BE2C (cell line): ENCODE results near the gene MADD.

ENCODE experiments used
- DNase-seq: peaks from one replicate; pipeline ENCODE4 v3.0.0-alpha.2; 2020
- H3K27me3 ChIP-seq: fragments of 250-450 bp; sonication (Bioruptor Pico); 2 replicates; pipeline ENCODE4 v1.5.1; 2020; ENCODE audit warnings: mild to moderate bottlenecking
- H3K36me3 ChIP-seq: fragments of 250-450 bp; sonication (Bioruptor Pico); 2 replicates; pipeline ENCODE4 v1.5.1; 2020; ENCODE audit warnings: mild to moderate bottlenecking
- H3K4me1 ChIP-seq: fragments of 250-450 bp; sonication (Bioruptor Pico); 2 replicates; pipeline ENCODE4 v1.5.1; 2020
- H3K4me3 ChIP-seq: 2 replicates; pipeline ENCODE4 v1.5.1; 2011; ENCODE audit warnings: low read depth, low read length
- H3K9me3 ChIP-seq: fragments of 250-450 bp; sonication (Bioruptor Pico); 2 replicates; pipeline ENCODE4 v1.5.1; 2020
- CTCF ChIP-seq: IDR thresholded peaks from 2 replicates; pipeline ENCODE4 v1.5.1; 2012; ENCODE audit warnings: mild to moderate bottlenecking, low read depth, low read length

Gene MADD

GRCh38 chr11:47366020-47366490 lies 96.1 kb downstream of the MADD start:
- no peaks in the 10 kb centered on the region for H3K27me3 ChIP-seq
- no peak overlapping the region for H3K4me3 ChIP-seq
- H3K36me3 ChIP-seq, result no peaks in the 10 kb centered on the region
- TF ChIP-seq CTCF, result no peak
- DNase-seq, result no peak
- H3K4me1 ChIP-seq, result no peaks in the 10 kb centered on the region
- H3K9me3 ChIP-seq, result no peaks in the 10 kb centered on the region

- no peak for TF ChIP-seq CTCF
- H3K4me3 ChIP-seq, result no peak overlapping the region
- H3K4me1 ChIP-seq, result no peaks in the 10 kb centered on the region
- DNase-seq, result no peak
- no peaks in the 10 kb centered on the region for H3K36me3 ChIP-seq
- H3K9me3 ChIP-seq, result no peaks in the 10 kb centered on the region
- H3K27me3 ChIP-seq, result no peaks in the 10 kb centered on the region
Observed at GRCh38 chr11:47369676-47370075, 99.7 kb downstream of the MADD start.

- Histone ChIP-seq H3K4me3 (no peak overlapping the region), H3K9me3 (no peaks in the 10 kb centered on the region), H3K36me3 (no peaks in the 10 kb centered on the region), H3K4me1 (no peaks in the 10 kb centered on the region), H3K27me3 (no peaks in the 10 kb centered on the region)
- DNase-seq, result no peak
- no peak for TF ChIP-seq CTCF
Observed at GRCh38 chr11:47372422-47372821, 102.5 kb downstream of the MADD start.

- peak; percentile 84 for DNase-seq
- no peaks in the 10 kb centered on the region for H3K36me3 ChIP-seq
- H3K4me1 ChIP-seq, result no peaks in the 10 kb centered on the region
- no peaks in the 10 kb centered on the region for H3K9me3 ChIP-seq
- no peak overlapping the region for H3K4me3 ChIP-seq
- TF ChIP-seq CTCF, result peak; percentile 81
- H3K27me3 ChIP-seq, result no peaks in the 10 kb centered on the region
Observed at GRCh38 chr11:47373876-47374719, 104.2 kb downstream of the MADD start.

GRCh38 chr11:47374720-47375019 lies 104.7 kb downstream of the MADD start:
- DNase-seq, result no peak
- TF ChIP-seq CTCF, result no peak
- no peaks in the 10 kb centered on the region for H3K4me1 ChIP-seq
- H3K4me3 ChIP-seq, result no peak overlapping the region
- no peaks in the 10 kb centered on the region for H3K27me3 ChIP-seq
- no peaks in the 10 kb centered on the region for H3K9me3 ChIP-seq
- H3K36me3 ChIP-seq, result no peaks in the 10 kb centered on the region

GRCh38 chr11:47375020-47375419 lies 105.1 kb downstream of the MADD start:
- DNase-seq, result no peak
- Histone ChIP-seq H3K27me3 (no peaks in the 10 kb centered on the region), H3K9me3 (no peaks in the 10 kb centered on the region), H3K36me3 (no peaks in the 10 kb centered on the region), H3K4me3 (no peak overlapping the region), H3K4me1 (no peaks in the 10 kb centered on the region)
- no peak for TF ChIP-seq CTCF
